Gastrocnemius medialis (tissue), 4 donors: ENCODE measurements around the gene CRKL.

Experiments
- POLR2A ChIP-seq, 2 donors: fragments of 450-650 bp; IDR thresholded peaks; one replicate each; pipeline ENCODE4 v1.6.1; 2017; ENCODE audit warnings: antibody characterized with exemption in 2 of 2, mild to moderate bottlenecking in 2 of 2, moderate library complexity in 2 of 2
- TF ChIP-seq, protein P1 (sequence below), 5 experiments: fragments of 450-650 bp in 3 of 5; fragments of 200-600 bp in 2 of 5; sonication (generic) in 2 of 5; IDR thresholded peaks in 4 of 5; conservative IDR thresholded peaks in 1 of 5; 1 replicate in 4 of 5; 2 replicates in 1 of 5; pipeline ENCODE4 v1.5.1; 2016 to 2019; ENCODE audit warnings: antibody characterized with exemption in 5 of 5, mild to moderate bottlenecking in 3 of 5, moderate library complexity in 3 of 5

DNA sequence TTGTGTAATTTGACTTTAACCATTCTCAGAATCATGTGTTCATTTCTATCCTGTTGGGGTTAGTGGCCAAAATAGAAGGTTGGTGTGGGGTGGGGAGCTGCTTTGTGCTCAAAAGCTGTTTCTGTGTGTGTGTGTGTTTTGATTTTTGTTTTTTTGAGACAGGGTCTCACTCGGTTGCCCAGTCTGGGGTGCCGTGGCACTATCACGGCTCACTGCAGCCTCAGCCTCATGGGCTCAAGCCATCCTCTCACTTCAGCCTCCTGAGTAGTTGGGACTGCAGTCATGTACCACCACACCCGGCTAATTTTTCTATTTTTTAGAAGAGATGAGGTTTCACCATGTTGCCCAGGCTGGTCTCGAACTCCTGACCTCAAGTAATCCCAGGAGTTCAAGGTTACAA is 31.8 kb downstream of the CRKL start:
- TF ChIP-seq, protein P1, sequence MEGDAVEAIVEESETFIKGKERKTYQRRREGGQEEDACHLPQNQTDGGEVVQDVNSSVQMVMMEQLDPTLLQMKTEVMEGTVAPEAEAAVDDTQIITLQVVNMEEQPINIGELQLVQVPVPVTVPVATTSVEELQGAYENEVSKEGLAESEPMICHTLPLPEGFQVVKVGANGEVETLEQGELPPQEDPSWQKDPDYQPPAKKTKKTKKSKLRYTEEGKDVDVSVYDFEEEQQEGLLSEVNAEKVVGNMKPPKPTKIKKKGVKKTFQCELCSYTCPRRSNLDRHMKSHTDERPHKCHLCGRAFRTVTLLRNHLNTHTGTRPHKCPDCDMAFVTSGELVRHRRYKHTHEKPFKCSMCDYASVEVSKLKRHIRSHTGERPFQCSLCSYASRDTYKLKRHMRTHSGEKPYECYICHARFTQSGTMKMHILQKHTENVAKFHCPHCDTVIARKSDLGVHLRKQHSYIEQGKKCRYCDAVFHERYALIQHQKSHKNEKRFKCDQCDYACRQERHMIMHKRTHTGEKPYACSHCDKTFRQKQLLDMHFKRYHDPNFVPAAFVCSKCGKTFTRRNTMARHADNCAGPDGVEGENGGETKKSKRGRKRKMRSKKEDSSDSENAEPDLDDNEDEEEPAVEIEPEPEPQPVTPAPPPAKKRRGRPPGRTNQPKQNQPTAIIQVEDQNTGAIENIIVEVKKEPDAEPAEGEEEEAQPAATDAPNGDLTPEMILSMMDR (IDR thresholded peaks at IDR 0.05 in 4 of 5, conservative IDR thresholded peaks at IDR 0.05 in 1 of 5) = no peak
- no peak for TF ChIP-seq POLR2A (IDR thresholded peaks at IDR 0.05)
